22Rv1 (cell line): ENCODE data around the gene LRP8.
"Not testable (repeated sequence)": the region's sequence is repeated elsewhere in the genome, so short reads cannot be mapped to it uniquely, and the experiment has no call there.

Experiments
- H3K27ac ChIP-seq: fragments of 450-650 bp; 2 replicates; pipeline ENCODE4 v1.5.1; 2017
- ZFX ChIP-seq: fragments of 450-650 bp; IDR thresholded peaks from 2 replicates; pipeline ENCODE4 v1.6.1; 2017; ENCODE audit warnings: antibody characterized with exemption, borderline replicate concordance
- TF ChIP-seq, protein P1 (sequence below): fragments of 450-650 bp; IDR thresholded peaks from 2 replicates; pipeline ENCODE4 v1.5.1; 2017; ENCODE audit warnings: mild to moderate bottlenecking

The LRP8 gene

DNA sequence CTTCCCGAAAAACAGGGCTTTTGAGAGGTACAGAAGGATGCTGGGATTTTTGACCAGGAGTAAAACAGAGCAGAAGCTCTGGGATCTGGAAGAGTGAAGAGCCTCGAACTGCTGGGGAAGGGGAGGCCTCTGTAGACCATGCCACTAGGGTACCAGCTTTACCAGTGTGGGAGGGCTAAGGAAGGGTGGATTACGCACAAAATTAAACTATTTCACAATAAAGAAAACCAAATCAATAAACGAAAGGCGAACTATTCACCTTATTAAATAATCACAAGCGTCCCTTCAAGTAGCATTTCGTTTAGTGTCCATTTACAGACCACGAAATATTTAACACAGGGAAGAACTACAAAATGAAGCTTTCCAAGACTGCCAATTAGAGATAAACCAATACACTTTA lies 108.2 kb downstream of the LRP8 start:
- no peak for TF ChIP-seq ZFX
- H3K27ac ChIP-seq = peak overlapping the region; percentile 93

DNA sequence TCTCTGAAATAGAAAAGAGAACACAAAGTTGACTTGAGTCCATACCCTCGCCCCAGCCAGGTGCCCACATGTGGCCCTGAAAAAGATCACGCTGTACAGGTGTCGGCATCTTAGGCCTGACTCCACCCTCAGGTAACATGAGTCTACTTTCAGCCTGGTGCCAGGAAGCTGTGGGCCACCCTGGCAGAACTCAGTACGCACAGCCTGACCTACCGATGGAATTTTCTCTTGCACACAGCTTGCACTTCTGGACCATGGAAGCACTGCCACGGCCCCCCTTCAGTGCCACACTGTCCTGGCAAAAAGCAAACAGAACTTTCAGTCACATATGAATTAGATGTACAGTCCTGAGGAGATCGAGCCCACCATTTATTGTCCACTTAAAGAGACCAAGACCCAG lies 109.7 kb downstream of the LRP8 start:
- no peak for TF ChIP-seq ZFX
- TF ChIP-seq, protein P1, sequence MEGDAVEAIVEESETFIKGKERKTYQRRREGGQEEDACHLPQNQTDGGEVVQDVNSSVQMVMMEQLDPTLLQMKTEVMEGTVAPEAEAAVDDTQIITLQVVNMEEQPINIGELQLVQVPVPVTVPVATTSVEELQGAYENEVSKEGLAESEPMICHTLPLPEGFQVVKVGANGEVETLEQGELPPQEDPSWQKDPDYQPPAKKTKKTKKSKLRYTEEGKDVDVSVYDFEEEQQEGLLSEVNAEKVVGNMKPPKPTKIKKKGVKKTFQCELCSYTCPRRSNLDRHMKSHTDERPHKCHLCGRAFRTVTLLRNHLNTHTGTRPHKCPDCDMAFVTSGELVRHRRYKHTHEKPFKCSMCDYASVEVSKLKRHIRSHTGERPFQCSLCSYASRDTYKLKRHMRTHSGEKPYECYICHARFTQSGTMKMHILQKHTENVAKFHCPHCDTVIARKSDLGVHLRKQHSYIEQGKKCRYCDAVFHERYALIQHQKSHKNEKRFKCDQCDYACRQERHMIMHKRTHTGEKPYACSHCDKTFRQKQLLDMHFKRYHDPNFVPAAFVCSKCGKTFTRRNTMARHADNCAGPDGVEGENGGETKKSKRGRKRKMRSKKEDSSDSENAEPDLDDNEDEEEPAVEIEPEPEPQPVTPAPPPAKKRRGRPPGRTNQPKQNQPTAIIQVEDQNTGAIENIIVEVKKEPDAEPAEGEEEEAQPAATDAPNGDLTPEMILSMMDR = no peak
- no peak overlapping the region for H3K27ac ChIP-seq

DNA sequence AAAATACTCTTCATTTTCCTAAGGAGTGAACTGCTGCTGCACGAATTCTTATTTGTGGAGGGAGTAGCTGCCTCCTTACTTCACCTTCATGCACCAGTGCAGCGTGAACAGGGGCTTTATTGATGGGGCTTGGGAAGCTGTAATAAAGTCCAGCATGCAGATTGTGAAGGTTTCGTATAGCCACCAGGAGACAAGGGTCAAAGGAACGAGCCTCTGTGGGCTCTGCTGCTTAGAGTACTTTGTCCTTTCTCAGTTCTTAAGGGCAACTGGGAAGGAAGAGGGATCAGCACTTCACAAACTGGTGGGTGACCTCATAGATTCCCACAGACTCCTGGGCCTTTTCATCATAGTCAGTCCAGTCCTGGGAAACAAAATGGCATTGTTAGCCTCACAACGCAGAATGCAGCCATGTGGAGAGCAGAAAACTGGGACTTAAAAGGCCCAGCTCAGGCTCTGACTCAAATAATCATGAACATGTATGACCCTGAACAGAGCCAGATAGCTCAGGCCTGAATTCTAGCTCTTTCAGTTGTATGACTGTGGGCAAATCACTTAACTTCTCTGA lies 113.4 kb downstream of the LRP8 start:
- H3K27ac ChIP-seq = no peak overlapping the region
- TF ChIP-seq, protein P1 = no peak
- TF ChIP-seq ZFX = no peak

DNA sequence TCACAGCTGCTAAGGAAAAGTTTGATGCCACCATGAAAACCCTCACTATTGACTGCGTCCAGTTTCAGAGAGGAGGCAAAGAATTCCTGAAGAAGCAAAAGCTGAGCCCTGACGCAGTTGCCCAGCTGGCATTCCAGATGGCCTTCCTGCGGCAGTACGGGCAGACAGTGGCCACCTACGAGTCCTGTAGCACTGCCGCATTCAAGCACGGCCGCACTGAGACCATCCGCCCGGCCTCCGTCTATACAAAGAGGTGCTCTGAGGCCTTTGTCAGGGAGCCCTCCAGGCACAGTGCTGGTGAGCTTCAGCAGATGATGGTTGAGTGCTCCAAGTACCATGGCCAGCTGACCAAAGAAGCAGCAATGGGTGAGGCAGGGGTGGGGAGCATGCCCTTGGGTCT lies 116.9 kb downstream of the LRP8 start:
- TF ChIP-seq, protein P1 = no peak
- TF ChIP-seq ZFX = no peak
- H3K27ac ChIP-seq = no peak overlapping the region

DNA sequence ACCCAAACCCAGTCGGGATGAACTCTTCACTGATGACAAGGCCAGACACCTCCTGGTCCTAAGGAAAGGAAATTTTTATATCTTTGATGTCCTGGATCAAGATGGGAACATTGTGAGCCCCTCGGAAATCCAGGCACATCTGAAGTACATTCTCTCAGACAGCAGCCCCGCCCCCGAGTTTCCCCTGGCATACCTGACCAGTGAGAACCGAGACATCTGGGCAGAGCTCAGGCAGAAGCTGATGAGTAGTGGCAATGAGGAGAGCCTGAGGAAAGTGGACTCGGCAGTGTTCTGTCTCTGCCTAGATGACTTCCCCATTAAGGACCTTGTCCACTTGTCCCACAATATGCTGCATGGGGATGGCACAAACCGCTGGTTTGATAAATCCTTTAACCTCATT lies 117.5 kb downstream of the LRP8 start:
- no peak overlapping the region for H3K27ac ChIP-seq
- TF ChIP-seq, protein P1 = no peak
- TF ChIP-seq ZFX = no peak

DNA sequence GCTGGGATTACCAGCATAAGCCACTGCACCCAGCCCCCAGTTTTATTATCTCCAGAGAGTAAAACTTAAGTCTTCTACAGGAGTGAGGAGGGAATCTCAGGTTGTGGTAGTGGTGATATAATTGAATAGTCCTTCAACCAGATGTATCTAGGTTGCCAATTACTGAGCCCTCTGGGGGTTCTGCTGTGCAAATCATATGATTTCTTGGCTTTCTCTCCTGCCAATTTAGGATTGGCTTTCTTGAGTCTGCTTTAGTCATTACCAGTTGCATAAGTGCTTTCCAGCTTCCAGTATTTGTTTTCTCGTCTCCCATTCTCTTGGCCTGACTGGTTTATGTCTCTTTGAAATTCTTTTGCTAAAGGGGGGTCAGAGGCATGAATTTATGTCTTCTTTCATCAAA lies 120.1 kb downstream of the LRP8 start:
- H3K27ac ChIP-seq = no peak overlapping the region
- TF ChIP-seq ZFX = no peak
- TF ChIP-seq, protein P1 = no peak

DNA sequence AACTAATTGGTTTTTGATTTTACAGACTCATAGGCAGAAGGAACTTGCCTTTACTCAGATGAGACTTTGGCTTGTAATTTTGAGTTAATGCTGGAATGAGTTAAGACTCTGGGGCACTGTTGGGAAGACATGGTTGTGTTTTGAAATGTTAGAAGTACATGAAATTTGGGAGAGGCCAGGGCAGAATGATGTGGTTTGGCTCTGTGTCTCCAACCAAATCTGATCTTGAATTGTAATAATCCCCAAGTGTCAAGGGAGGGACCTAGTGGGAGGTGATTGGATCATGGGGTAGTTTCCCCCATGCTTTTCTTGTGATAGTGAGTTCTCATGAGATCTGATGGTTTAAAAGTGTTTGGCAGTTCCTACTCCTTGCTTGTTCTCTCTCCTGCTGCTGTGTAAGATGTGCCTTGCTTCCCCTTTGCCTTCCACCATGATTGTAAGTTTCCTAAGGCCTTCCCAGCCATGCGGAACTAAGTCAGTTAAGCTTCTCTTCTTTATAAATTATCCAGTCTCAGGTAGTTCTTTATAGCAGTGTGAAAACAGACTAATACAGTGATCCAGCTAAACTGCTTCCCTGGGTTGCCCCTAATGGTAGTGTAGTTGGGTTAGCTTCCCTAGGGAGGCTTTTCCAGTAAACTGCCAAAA lies 121.0 kb downstream of the LRP8 start:
- no peak overlapping the region for H3K27ac ChIP-seq
- TF ChIP-seq ZFX = no peak
- TF ChIP-seq, protein P1 = no peak

DNA sequence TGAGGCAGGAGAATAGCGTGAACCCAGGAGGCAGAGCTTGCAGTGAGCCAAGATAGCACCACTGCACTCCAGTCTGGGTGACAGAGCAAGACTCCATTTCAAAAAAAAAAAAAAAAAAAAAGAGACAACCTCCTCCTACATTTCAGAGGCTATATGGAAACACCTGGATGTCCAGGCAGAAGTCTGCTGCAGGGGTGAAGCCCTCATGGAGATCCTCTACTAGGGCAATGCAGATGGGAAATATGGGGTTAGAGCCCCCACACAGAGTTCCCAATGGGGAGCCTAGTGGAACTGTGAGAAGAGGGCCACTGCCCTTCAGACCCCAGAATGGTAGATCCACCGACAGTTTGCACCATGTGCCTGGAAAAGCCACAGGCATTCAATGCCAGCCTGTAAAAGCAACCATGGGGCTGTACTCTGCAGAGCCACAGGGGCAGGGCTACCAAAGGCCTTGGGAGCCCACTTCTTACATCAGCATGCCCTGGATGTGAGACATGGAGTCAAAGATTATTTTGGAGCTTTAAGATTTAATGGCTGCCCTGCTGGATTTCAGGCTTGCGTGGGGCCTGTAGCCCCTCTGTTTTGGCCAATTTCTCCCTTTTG lies 121.7 kb downstream of the LRP8 start:
- H3K27ac ChIP-seq = not testable (repeated sequence)

DNA sequence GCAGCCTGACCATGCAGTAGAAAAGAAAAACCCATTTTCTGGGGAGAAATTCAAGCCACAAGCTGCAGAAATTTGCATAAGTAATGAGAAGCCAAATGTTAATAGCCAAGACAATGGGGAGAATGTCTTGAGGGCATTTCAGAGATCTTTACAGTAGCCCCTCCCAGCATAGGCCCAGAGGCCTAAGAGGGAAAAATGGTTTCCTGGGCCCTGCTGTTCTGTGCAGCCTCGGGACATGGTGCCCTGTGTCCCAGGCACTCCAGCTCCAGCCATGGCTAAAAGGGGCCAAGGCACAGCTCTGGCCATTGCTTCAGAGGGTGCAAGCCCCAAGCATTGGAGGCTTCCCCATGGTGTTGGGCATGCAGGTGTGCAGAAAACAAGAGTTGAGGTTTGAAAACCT lies 122.4 kb downstream of the LRP8 start:
- H3K27ac ChIP-seq = not testable (repeated sequence)
